PC-9 (cell line): ENCODE measurements around the gene PRCC. TPM values are rescaled to one million over a fixed set of nuclear protein-coding genes. Genes with fewer than 3 reads are reported as not detected.

ENCODE experiments used
- BruUV-seq: library from RNA; stranded (reverse); fragments of 400-500 nt; replicated peaks from 2 replicates; lab custom pipeline; 2021; lab: Mats Ljungman, UMichigan
- CTCF ChIA-PET: fragments of 300-600 bp; sonication (Branson Sonifier 250); formaldehyde crosslinking; loops from one replicate; lab custom pipeline; 2022; ENCODE audit warnings: antibody characterized with exemption; lab: Charles Lee
- POLR2A ChIA-PET: fragments of 300-600 bp; sonication (Branson Sonifier 250); formaldehyde crosslinking; loops from one replicate; lab custom pipeline; 2022; ENCODE audit warnings: antibody characterized with exemption; ENCODE audit not compliant: unreplicated experiment; lab: Charles Lee
- DNase-seq, 2 experiments: peaks; one replicate each; pipeline versions ENCODE4 v3.0.0 to v3.0.0-alpha.2; 2015 to 2022; ENCODE audit warnings: mixed read lengths in 1 of 2
- H2AFZ ChIP-seq: fragments of 200-600 bp; sonication (generic); 2 replicates; pipeline ENCODE4 v1.8.1; 2017; ENCODE audit warnings: antibody characterized with exemption
- H3F3A ChIP-seq: fragments of 200-600 bp; sonication (generic); 2 replicates; pipeline ENCODE4 v1.8.1; 2017; ENCODE audit warnings: antibody characterized with exemption, mild to moderate bottlenecking, low read depth; ENCODE audit not compliant: insufficient read depth
- H3K27ac ChIP-seq: fragments of 200-600 bp; sonication (generic); 2 replicates; pipeline ENCODE4 v1.6.1; 2016; ENCODE audit warnings: mixed run types
- H3K27me3 ChIP-seq: fragments of 200-600 bp; sonication (generic); 2 replicates; pipeline ENCODE4 v1.6.1; 2016; ENCODE audit warnings: low read depth, mixed run types; ENCODE audit not compliant: insufficient read depth
- H3K36me3 ChIP-seq: fragments of 200-600 bp; sonication (generic); 2 replicates; pipeline ENCODE4 v1.6.1; 2016; ENCODE audit warnings: low read depth, mixed run types
- H3K4me1 ChIP-seq: fragments of 200-600 bp; sonication (generic); replicated peaks from 2 replicates; pipeline ENCODE4 v1.6.1; 2016; ENCODE audit warnings: mixed run types; ENCODE audit not compliant: insufficient read depth
- H3K4me2 ChIP-seq: fragments of 200-600 bp; sonication (generic); 2 replicates; pipeline ENCODE4 v1.6.1; 2017; ENCODE audit warnings: mixed run types
- H3K4me3 ChIP-seq: fragments of 200-600 bp; sonication (generic); 2 replicates; pipeline ENCODE4 v1.6.1; 2016; ENCODE audit warnings: mixed run types
- H3K79me2 ChIP-seq: fragments of 200-600 bp; sonication (generic); 2 replicates; pipeline ENCODE4 v1.6.1; 2017; ENCODE audit warnings: low read depth, mixed run types
- H3K9me2 ChIP-seq: fragments of 200-600 bp; sonication (generic); 2 replicates; pipeline ENCODE4 v1.8.1; 2017; ENCODE audit warnings: mild to moderate bottlenecking; ENCODE audit not compliant: insufficient read depth
- H3K9me3 ChIP-seq: fragments of 200-600 bp; sonication (generic); 2 replicates; pipeline ENCODE4 v1.8.1; 2016; ENCODE audit warnings: low read depth; ENCODE audit not compliant: insufficient read depth
- H4K20me1 ChIP-seq: fragments of 200-600 bp; sonication (generic); 2 replicates; pipeline ENCODE4 v1.8.1; 2017; ENCODE audit not compliant: insufficient read depth
- CTCF ChIP-seq: fragments of 200-600 bp; sonication (generic); conservative IDR thresholded peaks from 2 replicates; pipeline ENCODE4 v1.6.1; 2017; ENCODE audit warnings: mixed run types, antibody characterized with exemption, mild to moderate bottlenecking, moderate library complexity
- EZH2 ChIP-seq: fragments of 200-600 bp; sonication (generic); IDR thresholded peaks from 2 replicates; pipeline ENCODE4 v1.8.0; 2017; ENCODE audit warnings: antibody characterized with exemption, low read depth
- intact Hi-C: fragments of 100-400 bp; cut with micrococcal nuclease; formaldehyde crosslinking; loops from one replicate; pipeline ENCODE4 v1.10.0; 2022; ENCODE audit not compliant: unreplicated experiment
- total RNA-seq: library from RNA; stranded (reverse); gene quantifications from 2 replicates; pipeline ENCODE4 v1.2.3, GENCODE V29; 2021

PRCC gene
- total RNA-seq, 1 experiment from 2014 or later = 56.6 TPM

DNA sequence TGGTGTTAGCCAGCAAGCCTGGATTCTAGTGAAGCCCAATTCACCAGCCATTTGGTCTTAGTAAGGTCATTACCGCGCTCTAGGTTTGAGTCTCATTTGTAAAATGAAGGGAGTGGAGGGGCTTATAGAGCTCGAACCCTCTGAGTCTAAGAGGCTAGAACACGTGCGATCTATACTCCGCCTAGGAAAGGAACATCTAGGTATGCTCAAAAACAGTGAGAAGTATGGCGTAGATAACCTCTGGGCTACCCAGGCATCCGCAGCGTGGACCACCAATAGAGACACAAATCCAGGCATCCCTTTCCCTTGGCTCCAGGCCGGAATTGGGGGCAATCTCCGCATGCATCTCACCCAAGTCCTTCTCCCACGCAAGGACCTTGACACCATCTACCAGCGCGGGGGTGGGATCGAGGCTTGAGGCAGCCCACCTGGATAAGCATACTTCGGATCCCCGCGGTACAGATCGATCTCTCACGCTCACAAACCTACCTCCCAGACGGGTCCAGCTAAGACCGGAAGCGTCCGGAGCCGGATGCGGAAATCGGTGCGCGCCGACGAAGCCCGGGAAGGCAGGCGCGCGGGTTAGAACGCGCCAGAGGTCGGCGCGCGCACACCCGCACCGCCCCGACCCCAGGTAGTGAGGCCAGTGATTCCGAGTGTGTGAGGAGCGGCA lies 39.3 kb upstream of the PRCC start, which contains the start of gene METTL25B:
METTL25B (plus strand) TSS at position 544 of the 673 bp plus-strand sequence. CDS start 636 bp downstream, outside the sequence.
- TF ChIP-seq EZH2 = no peak
- TF ChIP-seq CTCF = no peak
- POLR2A ChIA-PET = interaction anchor here (0.5 to 1.0 kb wide), 12 partner anchors 13 to 192 kb away, joined by 3 to 9 read pairs (median 4); partner anchors contain the start of genes CRABP2 and PRCC
- CTCF ChIA-PET = interaction anchor here (0.7 to 4.5 kb wide), 3 partner anchors 13 to 133 kb away, joined by 3 to 63 read pairs (median 7); partner anchors contain the start of gene MRPL24
- Histone ChIP-seq H3K9me3 (no peaks in the 10 kb centered on the region), H3K4me3 (peak within 1 kb of the TSS; percentile 90), H2AFZ (peak within 1 kb of the TSS; percentile 90), H3K27me3 (no peaks in the 10 kb centered on the region), H3K36me3 (peaks cover 25% of the 10 kb centered on the region), H3K79me2 (peaks cover 68% of the 10 kb centered on the region), H3K4me2 (peak within 1 kb of the TSS; percentile 94), H3K4me1 (peaks cover 30% of the 10 kb centered on the region), H3F3A (peaks cover 53% of the 10 kb centered on the region), H3K27ac (peak within 1 kb of the TSS; percentile 46), H4K20me1 (peaks cover 35% of the 10 kb centered on the region), H3K9me2 (no peaks in the 10 kb centered on the region)
- DNase-seq = peak; percentile 62 to 79
- BruUV-seq = no TSS peak
- intact Hi-C loops = loop anchor here (1.0 kb wide), 2 partner anchors 23 to 39 kb away; partner anchors contain the start of genes HDGF and PRCC

- H3K9me2 ChIP-seq = no peaks in the 10 kb centered on the region
- H2AFZ ChIP-seq = peak within 1 kb of the TSS; percentile 90
- ChIA-PET CTCF (interaction anchor here (0.6 to 4.5 kb wide), 5 partner anchors 12 to 132 kb away, joined by 3 to 63 read pairs (median 4); partner anchors contain the start of gene MRPL24), POLR2A (interaction anchor here (0.5 to 1.0 kb wide), 12 partner anchors 12 to 191 kb away, joined by 3 to 9 read pairs (median 5); partner anchors contain the start of gene PRCC)
- H3F3A ChIP-seq = peaks cover 52% of the 10 kb centered on the region
- H3K4me3 ChIP-seq = peak within 1 kb of the TSS; percentile 90
- intact Hi-C loops = loop anchor here (1.0 kb wide), 2 partner anchors 22 to 38 kb away; partner anchors contain the start of genes HDGF and PRCC
- H4K20me1 ChIP-seq = peaks cover 28% of the 10 kb centered on the region
- H3K36me3 ChIP-seq = peaks cover 17% of the 10 kb centered on the region
- peak within 1 kb of the TSS; percentile 46 for H3K27ac ChIP-seq
- H3K4me1 ChIP-seq = peaks cover 30% of the 10 kb centered on the region
- no peaks in the 10 kb centered on the region for H3K27me3 ChIP-seq
- DNase-seq = peak; percentile 93 to 94
- peaks cover 61% of the 10 kb centered on the region for H3K79me2 ChIP-seq
- no TSS peak for BruUV-seq
- H3K9me3 ChIP-seq = no peaks in the 10 kb centered on the region
- H3K4me2 ChIP-seq = peak within 1 kb of the TSS; percentile 94
- no peak for TF ChIP-seq CTCF
- no peak for TF ChIP-seq EZH2
Observed at GRCh38 chr1:156728599-156729462, 38.5 kb upstream of the PRCC start, which contains the start of gene ISG20L2. ISG20L2 (minus strand) TSS chr1:156728766; CDS start chr1:156727652, 1,114 bp downstream.
